IMR-90 (cell line): ENCODE measurements around the gene PCDHB11. TPM values are rescaled to one million over a fixed set of nuclear protein-coding genes. Genes with fewer than 3 reads are reported as not detected.
"Not testable (repeated sequence)": the region's sequence is repeated elsewhere in the genome, so short reads cannot be mapped to it uniquely, and the experiment has no call there.

Source experiments
- ATAC-seq: fragments of 200-7000 bp; cut with Tn5 transposase; 2 replicates; pipeline ENCODE4 v1.9.1; 2020; ENCODE audit warnings: low read depth, mild to moderate bottlenecking, moderate library complexity
- BruUV-seq: library from RNA; stranded (reverse); fragments of 400-500 nt; replicated peaks from 2 replicates; lab custom pipeline; 2021; lab: Mats Ljungman, UMichigan
- CTCF ChIA-PET: fragments of 300-600 bp; formaldehyde crosslinking; extraction: SDS; loops from one replicate; lab custom pipeline; 2021; ENCODE audit warnings: antibody characterized with exemption; lab: Yijun Ruan, JAX
- POLR2A ChIA-PET: fragments of 300-600 bp; sonication (Branson Sonifier 250); formaldehyde crosslinking; loops from one replicate; lab custom pipeline; 2022; ENCODE audit warnings: antibody characterized with exemption; ENCODE audit not compliant: unreplicated experiment; lab: Charles Lee
- DNase-seq: peaks from one replicate; pipeline ENCODE4 v3.0.0; 2013
- H2AFZ ChIP-seq: replicated peaks from 2 replicates; pipeline ENCODE3; 2013; ENCODE audit warnings: low read length, mild to moderate bottlenecking; ENCODE audit not compliant: poor library complexity
- H2AK5ac ChIP-seq: 2 replicates; pipeline ENCODE4 v1.6.1; 2013; ENCODE audit warnings: low read depth, low read length, inconsistent platforms
- H2AK9ac ChIP-seq: replicated peaks from 2 replicates; pipeline ENCODE3; 2013; ENCODE audit warnings: mild to moderate bottlenecking, low read depth, low read length, moderate library complexity; ENCODE audit not compliant: poor library complexity
- H2BK120ac ChIP-seq: 2 replicates; pipeline ENCODE4 v1.6.1; 2013; ENCODE audit warnings: low read depth, low read length, inconsistent platforms
- H2BK15ac ChIP-seq: 3 replicates; pipeline ENCODE4 v1.6.1; 2013; ENCODE audit warnings: low read depth, low read length, inconsistent platforms
- H2BK20ac ChIP-seq: 2 replicates; pipeline ENCODE4 v1.6.1; 2013; ENCODE audit warnings: low read depth, mild to moderate bottlenecking, inconsistent platforms, low read length, moderate library complexity
- H2BK5ac ChIP-seq: 2 replicates; pipeline ENCODE4 v1.6.1; 2013; ENCODE audit warnings: mild to moderate bottlenecking, low read depth, low read length, inconsistent platforms; ENCODE audit not compliant: poor library complexity, severe bottlenecking
- H3K14ac ChIP-seq: replicated peaks from 2 replicates; pipeline ENCODE4 v1.6.1; 2013; ENCODE audit warnings: low read depth, low read length, inconsistent platforms
- H3K18ac ChIP-seq: 2 replicates; pipeline ENCODE4 v1.6.1; 2013; ENCODE audit warnings: low read depth, low read length, control low read depth
- H3K23ac ChIP-seq: 2 replicates; pipeline ENCODE4 v1.6.1; 2013; ENCODE audit warnings: low read depth, low read length, inconsistent platforms
- H3K27ac ChIP-seq: 2 replicates; pipeline ENCODE4 v1.5.1; 2013; ENCODE audit warnings: mild to moderate bottlenecking, control low read depth, low read length; ENCODE audit not compliant: insufficient read depth
- H3K27me3 ChIP-seq: 2 replicates; pipeline ENCODE4 v1.6.1; 2013; ENCODE audit warnings: low read length; ENCODE audit not compliant: control insufficient read depth, insufficient read depth
- H3K36me3 ChIP-seq: 2 replicates; pipeline ENCODE4 v1.6.1; 2013; ENCODE audit warnings: low read length, mixed read lengths; ENCODE audit not compliant: control insufficient read depth, insufficient read depth
- H3K4ac ChIP-seq: 2 replicates; pipeline ENCODE4 v1.6.1; 2013; ENCODE audit warnings: low read depth, low read length, inconsistent platforms
- H3K4me1 ChIP-seq: 2 replicates; pipeline ENCODE4 v1.6.1; 2013; ENCODE audit warnings: low read length, mixed read lengths; ENCODE audit not compliant: control insufficient read depth, insufficient read depth
- H3K4me2 ChIP-seq: 2 replicates; pipeline ENCODE4 v1.6.1; 2013; ENCODE audit warnings: low read depth, mild to moderate bottlenecking, control low read depth, low read length, moderate library complexity
- H3K4me3 ChIP-seq: 2 replicates; pipeline ENCODE4 v1.5.1; 2013; ENCODE audit warnings: low read depth, mild to moderate bottlenecking, control low read depth, low read length, moderate library complexity; ENCODE audit not compliant: insufficient read depth
- H3K56ac ChIP-seq: 2 replicates; pipeline ENCODE4 v1.6.1; 2013; ENCODE audit warnings: low read length, inconsistent platforms; ENCODE audit not compliant: insufficient read depth; ENCODE audit errors: extremely low read depth
- H3K79me1 ChIP-seq, 2 experiments: 2 replicates each; pipeline ENCODE4 v1.6.1; 2013; ENCODE audit warnings: low read length in 2 of 2, inconsistent platforms in 1 of 2, low read depth in 1 of 2
- H3K9ac ChIP-seq: 2 replicates; pipeline ENCODE4 v1.6.1; 2013; ENCODE audit warnings: low read depth, low read length, control low read depth
- H3K9me1 ChIP-seq: 2 replicates; pipeline ENCODE4 v1.6.1; 2013; ENCODE audit warnings: low read length, inconsistent platforms; ENCODE audit not compliant: insufficient read depth
- H3K9me3 ChIP-seq: 2 replicates; pipeline ENCODE4 v1.6.1; 2013; ENCODE audit warnings: low read length; ENCODE audit not compliant: control insufficient read depth, insufficient read depth
- H4K20me1 ChIP-seq: 2 replicates; pipeline ENCODE4 v1.6.1; 2013; ENCODE audit warnings: low read length, inconsistent platforms; ENCODE audit not compliant: insufficient read depth
- H4K5ac ChIP-seq: 2 replicates; pipeline ENCODE4 v1.6.1; 2013; ENCODE audit warnings: mild to moderate bottlenecking, low read depth, low read length, control low read depth
- H4K8ac ChIP-seq, 2 experiments: 2 replicates each; pipeline ENCODE4 v1.6.1; 2013; ENCODE audit warnings: low read depth in 2 of 2, low read length in 2 of 2, control low read depth in 1 of 2, inconsistent platforms in 1 of 2
- H4K91ac ChIP-seq: 2 replicates; pipeline ENCODE4 v1.6.1; 2013; ENCODE audit warnings: low read depth, low read length, inconsistent platforms; ENCODE audit not compliant: insufficient read depth
- BHLHE40 ChIP-seq: fragments of 150-350 bp; IDR thresholded peaks from 2 replicates; pipeline ENCODE4 v1.6.1; 2016; ENCODE audit warnings: mild to moderate bottlenecking, low read depth, low read length
- WGBS, 2 experiments: methylation state at CpG; one replicate each; pipeline versions ENCODE4 v1.1.5 to v1.1.7; 2013; ENCODE audit warnings: missing lambda C conversion rate in 2 of 2; ENCODE audit not compliant: insufficient read length in 1 of 2; ENCODE audit errors: extremely low coverage in 2 of 2; 5-methylcytosine and 5-hydroxymethylcytosine counted together
- dilution Hi-C: fragments of 300-500 bp; cut with HindIII; formaldehyde crosslinking; loops from one replicate; pipeline ENCODE4 v1.14.3; 2018; ENCODE audit warnings: low sequenced_read_pairs; ENCODE audit not compliant: unreplicated experiment
- in situ Hi-C: fragments of 300-500 bp; cut with MboI; formaldehyde crosslinking; loops from 3 replicates; pipeline ENCODE4 v1.14.3; 2019; ENCODE audit warnings: low sequenced_read_pairs, inconsistent platforms, mixed read lengths
- intact Hi-C: fragments of 100-400 bp; cut with micrococcal nuclease; formaldehyde crosslinking; loops from 2 replicates; pipeline ENCODE4 v1.10.0; 2022
- polyA plus RNA-seq, 3 experiments: library from polyadenylated mRNA; depleted of rRNA; stranded (reverse); fragments of >200 nt; gene quantifications; 2 replicates each; pipeline ENCODE4 v1.2.3, GENCODE V29; 2012; ENCODE audit warnings: low replicate concordance in 1 of 3
- total RNA-seq: library from RNA; depleted of rRNA; stranded (reverse); fragments of >200 nt; gene quantifications from 2 replicates; pipeline ENCODE4 v1.2.3, GENCODE V29; 2012
- TF ChIP-seq, protein P1 (sequence below): conservative IDR thresholded peaks from 2 replicates; pipeline ENCODE4 v1.5.1; 2012; ENCODE audit warnings: mild to moderate bottlenecking, low read depth, low read length, improper control_type of control experiment

PCDHB11 gene
- total and polyA plus RNA-seq, 2 of the 4 experiments (the other 2 are of a cell fraction), result under 0.01 to 0.05 TPM

- in situ Hi-C loops, result no loop called here
- POLR2A ChIA-PET, result no interaction called here
Observed at GRCh38 chr5:141208478-141208877, 9.1 kb downstream of the PCDHB11 start, which contains the start of gene PCDHB12. PCDHB12 (plus strand) TSS chr5:141208719; CDS start chr5:141208908, 189 bp downstream.

DNA sequence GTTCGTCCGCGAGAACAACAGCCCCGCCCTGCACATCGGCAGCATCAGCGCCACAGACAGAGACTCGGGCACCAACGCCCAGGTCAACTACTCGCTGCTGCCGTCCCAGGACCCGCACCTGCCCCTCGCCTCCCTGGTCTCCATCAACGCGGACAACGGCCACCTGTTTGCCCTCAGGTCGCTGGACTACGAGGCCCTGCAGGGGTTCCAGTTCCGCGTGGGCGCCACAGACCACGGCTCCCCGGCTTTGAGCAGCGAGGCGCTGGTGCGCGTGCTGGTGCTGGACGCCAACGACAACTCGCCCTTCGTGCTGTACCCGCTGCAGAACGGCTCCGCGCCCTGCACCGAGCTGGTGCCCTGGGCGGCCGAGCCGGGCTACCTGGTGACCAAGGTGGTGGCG, 10.9 kb downstream of the PCDHB11 start:
- dilution Hi-C loops, H3K14ac ChIP-seq, H2BK120ac ChIP-seq, H4K91ac ChIP-seq, BruUV-seq, H3K79me1 ChIP-seq, DNase-seq, H2BK20ac ChIP-seq, H3K56ac ChIP-seq, H4K8ac ChIP-seq, H2AFZ ChIP-seq, H3K18ac ChIP-seq, ATAC-seq, H3K27me3 ChIP-seq, H2AK5ac ChIP-seq, H4K20me1 ChIP-seq, H2AK9ac ChIP-seq, H3K27ac ChIP-seq, intact Hi-C loops, H3K23ac ChIP-seq, CTCF ChIA-PET, H2BK5ac ChIP-seq, H3K4me1 ChIP-seq, H3K4ac ChIP-seq, H3K36me3 ChIP-seq, H2BK15ac ChIP-seq, H3K4me3 ChIP-seq, POLR2A ChIA-PET, H3K9me1 ChIP-seq, H3K4me2 ChIP-seq, H4K5ac ChIP-seq, H3K9ac ChIP-seq, in situ Hi-C loops: not testable (repeated sequence)
- peaks cover 20% of the 10 kb centered on the region; the same call in 1 of the 2 replicates for H3K9me3 ChIP-seq
- WGBS, 2 experiments, result 48% methylated on average over 10 of the region's 39 CpGs; no CpG with 5 or more reads in 1 of the 2 experiments

More at GRCh38 chr5:141208478-141208877, 9.1 kb downstream of the PCDHB11 start, which contains the start of gene PCDHB12:
- ATAC-seq (peak; percentile 44), DNase-seq (peak; percentile 2)
- Histone ChIP-seq H3K9me1 (no peaks in the 10 kb centered on the region), H3K9me3 (peaks cover 14% of the 10 kb centered on the region; the same call in 1 of the 2 replicates), H2AK9ac (no peak within 1 kb of the TSS), H3K14ac (no peak within 1 kb of the TSS), H3K27me3 (no peaks in the 10 kb centered on the region), H2BK120ac (no peak within 1 kb of the TSS), H3K23ac (no peak within 1 kb of the TSS), H2BK5ac (no peak within 1 kb of the TSS), H2BK20ac (no peak within 1 kb of the TSS), H4K5ac (no peak within 1 kb of the TSS), H2AK5ac (no peak within 1 kb of the TSS), H3K4me1 (no peaks in the 10 kb centered on the region), H3K56ac (no peak within 1 kb of the TSS), H3K36me3 (no peaks in the 10 kb centered on the region), H3K4me3 (peak within 1 kb of the TSS; percentile 60), H3K18ac (no peak within 1 kb of the TSS), H3K4ac (no peak within 1 kb of the TSS), H3K9ac (no peak within 1 kb of the TSS; the same call in 1 of the 2 replicates), H3K4me2 (peak within 1 kb of the TSS; percentile 31), H2BK15ac (no peak within 1 kb of the TSS), H2AFZ (no peak within 1 kb of the TSS), H4K8ac (no peak within 1 kb of the TSS), H3K27ac (no peak within 1 kb of the TSS), H4K91ac (no peak within 1 kb of the TSS), H4K20me1 (no peaks in the 10 kb centered on the region), H3K79me1 (no peaks in the 10 kb centered on the region)
- dilution Hi-C loops (no loop called here), intact Hi-C loops (no loop called here)
- no TSS peak for BruUV-seq
- TF ChIP-seq, protein P1, sequence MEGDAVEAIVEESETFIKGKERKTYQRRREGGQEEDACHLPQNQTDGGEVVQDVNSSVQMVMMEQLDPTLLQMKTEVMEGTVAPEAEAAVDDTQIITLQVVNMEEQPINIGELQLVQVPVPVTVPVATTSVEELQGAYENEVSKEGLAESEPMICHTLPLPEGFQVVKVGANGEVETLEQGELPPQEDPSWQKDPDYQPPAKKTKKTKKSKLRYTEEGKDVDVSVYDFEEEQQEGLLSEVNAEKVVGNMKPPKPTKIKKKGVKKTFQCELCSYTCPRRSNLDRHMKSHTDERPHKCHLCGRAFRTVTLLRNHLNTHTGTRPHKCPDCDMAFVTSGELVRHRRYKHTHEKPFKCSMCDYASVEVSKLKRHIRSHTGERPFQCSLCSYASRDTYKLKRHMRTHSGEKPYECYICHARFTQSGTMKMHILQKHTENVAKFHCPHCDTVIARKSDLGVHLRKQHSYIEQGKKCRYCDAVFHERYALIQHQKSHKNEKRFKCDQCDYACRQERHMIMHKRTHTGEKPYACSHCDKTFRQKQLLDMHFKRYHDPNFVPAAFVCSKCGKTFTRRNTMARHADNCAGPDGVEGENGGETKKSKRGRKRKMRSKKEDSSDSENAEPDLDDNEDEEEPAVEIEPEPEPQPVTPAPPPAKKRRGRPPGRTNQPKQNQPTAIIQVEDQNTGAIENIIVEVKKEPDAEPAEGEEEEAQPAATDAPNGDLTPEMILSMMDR, result peak; percentile 31
- TF ChIP-seq BHLHE40, result no peak
- CTCF ChIA-PET, result interaction anchor here (0.6 to 0.9 kb wide), 3 partner anchors 10 to 209 kb away, joined by 3 read pairs; partner anchors contain the start of genes PCDHB9 and PCDHGB7
- 0% methylated on average over 1 of the region's 11 CpGs; no CpG with 5 or more reads in 1 of the 2 experiments for WGBS, 2 experiments
